NCI-H2107 treated with DMSO at 0.1 percent for 48 hours (cell line): ENCODE measurements around the gene INHA.
A peak's percentile ranks its signal among the peaks of the same experiment; 100 is the strongest.

Source experiments
- DNase-seq: peaks from one replicate; lab custom pipeline; 2025; ENCODE audit not compliant: unreplicated experiment; lab: John Stamatoyannopoulos, UW

Gene INHA

GRCh38 chr2:219539926-219540678 lies 32.0 kb upstream of the INHA start:
- no peak for DNase-seq

GRCh38 chr2:219540784-219541504 lies 31.2 kb upstream of the INHA start:
- no peak for DNase-seq

GRCh38 chr2:219541611-219542180 lies 30.4 kb upstream of the INHA start:
- DNase-seq, result peak; percentile 49

GRCh38 chr2:219542931-219543595 lies 29.0 kb upstream of the INHA start:
- DNase-seq, result no peak

- DNase-seq, result peak; percentile 76
Observed at GRCh38 chr2:219543596-219544358, 28.3 kb upstream of the INHA start, which contains the start of the genes CHPF and TMEM198. Gene CHPF, minus strand, starts transcription at chr2:219543809. Its CDS starts 271 bp downstream, at chr2:219543538. Gene TMEM198, plus strand, starts transcription at chr2:219544028. Its CDS starts 700 bp downstream, at chr2:219544728.

GRCh38 chr2:219544567-219544966 lies 27.5 kb upstream of the INHA start:
- DNase-seq, result no peak

- no peak for DNase-seq
Observed at GRCh38 chr2:219545295-219545942, 26.7 kb upstream of the INHA start.

- DNase-seq, result no peak
Observed at GRCh38 chr2:219545943-219546352, 26.2 kb upstream of the INHA start.

- no peak for DNase-seq
Observed at GRCh38 chr2:219547621-219548020, 24.5 kb upstream of the INHA start.

GRCh38 chr2:219548990-219549389 lies 23.1 kb upstream of the INHA start:
- DNase-seq, result no peak

- no peak for DNase-seq
Observed at GRCh38 chr2:219549619-219550018, 22.5 kb upstream of the INHA start.

GRCh38 chr2:219551441-219552381 lies 20.4 kb upstream of the INHA start:
- DNase-seq, result no peak

- DNase-seq, result peak; percentile 52
Observed at GRCh38 chr2:219552382-219553167, 19.5 kb upstream of the INHA start.

- no peak for DNase-seq
Observed at GRCh38 chr2:219553168-219553417, 19.0 kb upstream of the INHA start.

- DNase-seq, result no peak
Observed at GRCh38 chr2:219553463-219553963, 18.6 kb upstream of the INHA start.

- no peak for DNase-seq
Observed at GRCh38 chr2:219554350-219554749, 17.8 kb upstream of the INHA start.

- DNase-seq, result no peak
Observed at GRCh38 chr2:219555956-219556355, 16.2 kb upstream of the INHA start.

- no peak for DNase-seq
Observed at GRCh38 chr2:219556413-219556812, 15.7 kb upstream of the INHA start.
